GM12864 (cell line): ENCODE results near the gene DHCR7.

Experiments
- DNase-seq: peaks from one replicate; pipeline ENCODE4 v3.0.0-alpha.2; 2011; ENCODE audit warnings: low read depth
- H3K4me3 ChIP-seq: 2 replicates; pipeline ENCODE4 v1.5.1; 2011; ENCODE audit warnings: mild to moderate bottlenecking, low read depth, low read length, control low read depth
- CTCF ChIP-seq: IDR thresholded peaks from 2 replicates; pipeline ENCODE4 v1.5.1; 2011; ENCODE audit warnings: low read depth, mild to moderate bottlenecking, moderate library complexity, low read length, control low read depth, inconsistent platforms; ENCODE audit errors: missing control alignments

The DHCR7 gene

GRCh38 chr11:71444811-71445210, 3.4 kb downstream of the DHCR7 start:
- no peak for DNase-seq
- no peak for TF ChIP-seq CTCF
- H3K4me3 ChIP-seq: no peak overlapping the region

GRCh38 chr11:71443736-71444445, 4.3 kb downstream of the DHCR7 start:
- DNase-seq: no peak
- H3K4me3 ChIP-seq: no peak overlapping the region
- TF ChIP-seq CTCF: no peak

- DNase-seq: no peak
- TF ChIP-seq CTCF: no peak
- H3K4me3 ChIP-seq: no peak overlapping the region
Measured at GRCh38 chr11:71442880-71443279, 5.3 kb downstream of the DHCR7 start.

GRCh38 chr11:71442123-71442522, 6.1 kb downstream of the DHCR7 start:
- TF ChIP-seq CTCF: no peak
- no peak overlapping the region for H3K4me3 ChIP-seq
- no peak for DNase-seq

GRCh38 chr11:71441251-71441650, 6.9 kb downstream of the DHCR7 start:
- no peak for DNase-seq
- TF ChIP-seq CTCF: no peak
- no peak overlapping the region for H3K4me3 ChIP-seq

GRCh38 chr11:71440021-71440755, 8.0 kb downstream of the DHCR7 start:
- no peak for DNase-seq
- TF ChIP-seq CTCF: no peak
- H3K4me3 ChIP-seq: no peak overlapping the region
